GM19452 (cell line): ENCODE data around the gene F11.
"Not testable (repeated sequence)": the region's sequence is repeated elsewhere in the genome, so short reads cannot be mapped to it uniquely, and the experiment has no call there.

ENCODE experiments used
- ATAC-seq: cut with Tn5 transposase; IDR thresholded peaks from one replicate; pipeline ENCODE4 v1.9.1; 2021; ENCODE audit not compliant: unreplicated experiment

F11 gene

GRCh38 chr4:186298031-186298647, 32.1 kb downstream of the F11 start:
- no peak for ATAC-seq

GRCh38 chr4:186299291-186299690, 33.3 kb downstream of the F11 start:
- no peak for ATAC-seq

- no peak for ATAC-seq
These were observed 34.8 kb downstream of the F11 start for GRCh38 chr4:186300659-186301390.

GRCh38 chr4:186304216-186304615, 38.2 kb downstream of the F11 start:
- ATAC-seq: no peak

GRCh38 chr4:186304866-186305505, 39.0 kb downstream of the F11 start:
- ATAC-seq: no peak

- ATAC-seq: no peak
These were observed 41.5 kb downstream of the F11 start for GRCh38 chr4:186307497-186307896.

- no peak for ATAC-seq
These were observed 41.9 kb downstream of the F11 start for GRCh38 chr4:186307916-186308315.

- ATAC-seq: no peak
These were observed 52.5 kb downstream of the F11 start for GRCh38 chr4:186318481-186318880.

- ATAC-seq: not testable (repeated sequence)
These were observed 58.7 kb downstream of the F11 start for GRCh38 chr4:186324660-186325059.

- no peak for ATAC-seq
These were observed 60.4 kb downstream of the F11 start for GRCh38 chr4:186326391-186326790.

- ATAC-seq: no peak
These were observed 63.4 kb downstream of the F11 start for GRCh38 chr4:186329372-186329771.

- ATAC-seq: no peak
These were observed 64.4 kb downstream of the F11 start for GRCh38 chr4:186330368-186330767.

GRCh38 chr4:186335793-186336192, 69.8 kb downstream of the F11 start:
- ATAC-seq: no peak
